ENCODE results near the gene GAB2. TPM values are rescaled to one million over a fixed set of nuclear protein-coding genes. Genes with fewer than 3 reads are reported as not detected.

Gene GAB2
- total and polyA plus RNA-seq, 10 of the 15 experiments (the other 5 are each of a cell fraction or from before 2014, with no cell fraction given) = 0.69 to 12.6 (median 3.8) TPM

DNA sequence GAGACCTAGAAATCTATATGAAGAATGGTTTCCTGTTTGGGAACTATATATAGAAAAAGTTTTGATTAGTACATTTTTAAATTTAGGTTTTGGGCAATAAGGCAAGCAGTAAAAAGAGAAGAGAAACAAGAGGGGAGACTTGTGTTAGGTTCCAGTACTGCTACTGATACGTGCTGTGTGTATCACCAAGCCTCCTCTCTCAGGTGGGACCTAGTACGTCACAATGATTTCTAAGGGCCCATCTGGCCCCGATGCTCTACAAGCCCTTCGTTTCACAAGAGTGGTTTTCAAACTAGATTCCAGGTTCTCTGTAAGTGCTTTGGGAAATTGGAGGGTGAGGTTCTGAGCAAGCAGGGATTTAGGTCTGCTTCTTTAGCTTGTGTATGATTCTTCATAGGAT lies 189.7 kb downstream of the GAB2 start:
- H3K4me1 ChIP-seq (ENCODE audit: control insufficient read depth, insufficient read depth, low read length) = peaks cover 43% of the 10 kb centered on the region
- BruUV-seq (replicated peaks) = no TSS peak
- CTCF ChIA-PET = interaction anchor here (0.6 to 8.1 kb wide), 43 partner anchors 9 to 488 kb away, joined by 3 to 181 read pairs (median 6); partner anchors contain the start of genes GAB2, KCTD21, NARS2 and USP35
- peak overlapping the region; percentile 75 for H3K27ac ChIP-seq (ENCODE audit: control insufficient read depth, insufficient read depth)
- H3K4me2 ChIP-seq (ENCODE audit: control insufficient read depth, insufficient read depth) = peak overlapping the region; percentile 33; the same call in 1 of the 2 replicates
- H3K27me3 ChIP-seq (replicated peaks in 1 of 2; ENCODE audit: control insufficient read depth in 2 of 2, insufficient read depth in 2 of 2, low read length in 1 of 2) = no peaks in the 10 kb centered on the region
- SMC1A ChIA-PET (ENCODE audit: uncharacterized antibody, unreplicated experiment) = interaction anchor here (0.7 to 3.1 kb wide), 34 partner anchors 9 to 488 kb away, joined by 3 to 89 read pairs (median 4); partner anchors contain the start of genes ALG8, GAB2 and NARS2
- no peak overlapping the region; the same call in 1 of the 2 replicates for H2AFZ ChIP-seq (ENCODE audit: control insufficient read depth, low read depth, low read length)
- no peaks in the 10 kb centered on the region for H4K20me1 ChIP-seq (ENCODE audit: control insufficient read depth, insufficient read depth)
- no peak for FAIRE-seq
- TF ChIP-seq MTA3 (IDR thresholded peaks at IDR 0.05; ENCODE audit: borderline replicate concordance, low read length) (0 out of 2 replicates have a peak, but pooled peaks have one; percentile 8), CREB1 (IDR thresholded peaks at IDR 0.05; ENCODE audit: low read depth) (0 out of 2 replicates have a peak, but pooled peaks have one; percentile 12), BMI1 (IDR thresholded peaks at IDR 0.05; ENCODE audit: borderline replicate concordance) (no peak), ESRRA (IDR thresholded peaks at IDR 0.05; ENCODE audit: low read length) (no peak), RAD51 (IDR thresholded peaks at IDR 0.05) (no peak), CREM (IDR thresholded peaks at IDR 0.05; ENCODE audit: low read depth) (peak; percentile 39; the same call in 1 of the 2 replicates), FOXM1 (IDR thresholded peaks at IDR 0.05; ENCODE audit: low read depth, low read length) (no peak), MEF2A (IDR thresholded peaks at IDR 0.05; ENCODE audit: insufficient read depth, low read depth, low read length) (0 out of 2 replicates have a peak, but pooled peaks have one; percentile 52), NR2C2 (IDR thresholded peaks at IDR 0.05; ENCODE audit: borderline replicate concordance, control insufficient read depth, insufficient read length, low read depth) (no peak), RAD21 (IDR thresholded peaks at IDR 0.05; ENCODE audit: insufficient read depth, low read depth, low read length) (0 out of 2 replicates have a peak, but pooled peaks have one; percentile 3), HDAC6 (IDR thresholded peaks at IDR 0.05; ENCODE audit: unreplicated experiment) (no peak), ZBED1 (IDR thresholded peaks at IDR 0.05; ENCODE audit: borderline replicate concordance) (0 out of 2 replicates have a peak, but pooled peaks have one; percentile 31), BRCA1 (IDR thresholded peaks at IDR 0.05; ENCODE audit: low read depth, low read length) (no peak), SIN3A (IDR thresholded peaks at IDR 0.05; ENCODE audit: low read depth, low read length) (no peak), SPI1 (IDR thresholded peaks at IDR 0.05; ENCODE audit: borderline replicate concordance, insufficient read depth, low read depth, low read length) (no peak), STAT3 (IDR thresholded peaks at IDR 0.05; ENCODE audit: low read depth, low read length) (no peak)
- TF ChIP-seq, protein P1, sequence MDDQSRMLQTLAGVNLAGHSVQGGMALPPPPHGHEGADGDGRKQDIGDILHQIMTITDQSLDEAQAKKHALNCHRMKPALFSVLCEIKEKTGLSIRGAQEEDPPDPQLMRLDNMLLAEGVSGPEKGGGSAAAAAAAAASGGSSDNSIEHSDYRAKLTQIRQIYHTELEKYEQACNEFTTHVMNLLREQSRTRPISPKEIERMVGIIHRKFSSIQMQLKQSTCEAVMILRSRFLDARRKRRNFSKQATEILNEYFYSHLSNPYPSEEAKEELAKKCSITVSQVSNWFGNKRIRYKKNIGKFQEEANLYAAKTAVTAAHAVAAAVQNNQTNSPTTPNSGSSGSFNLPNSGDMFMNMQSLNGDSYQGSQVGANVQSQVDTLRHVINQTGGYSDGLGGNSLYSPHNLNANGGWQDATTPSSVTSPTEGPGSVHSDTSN (IDR thresholded peaks at IDR 0.05; ENCODE audit: insufficient replicate concordance, low read depth, low read length) = no peak
- TF ChIP-seq, protein P2, sequence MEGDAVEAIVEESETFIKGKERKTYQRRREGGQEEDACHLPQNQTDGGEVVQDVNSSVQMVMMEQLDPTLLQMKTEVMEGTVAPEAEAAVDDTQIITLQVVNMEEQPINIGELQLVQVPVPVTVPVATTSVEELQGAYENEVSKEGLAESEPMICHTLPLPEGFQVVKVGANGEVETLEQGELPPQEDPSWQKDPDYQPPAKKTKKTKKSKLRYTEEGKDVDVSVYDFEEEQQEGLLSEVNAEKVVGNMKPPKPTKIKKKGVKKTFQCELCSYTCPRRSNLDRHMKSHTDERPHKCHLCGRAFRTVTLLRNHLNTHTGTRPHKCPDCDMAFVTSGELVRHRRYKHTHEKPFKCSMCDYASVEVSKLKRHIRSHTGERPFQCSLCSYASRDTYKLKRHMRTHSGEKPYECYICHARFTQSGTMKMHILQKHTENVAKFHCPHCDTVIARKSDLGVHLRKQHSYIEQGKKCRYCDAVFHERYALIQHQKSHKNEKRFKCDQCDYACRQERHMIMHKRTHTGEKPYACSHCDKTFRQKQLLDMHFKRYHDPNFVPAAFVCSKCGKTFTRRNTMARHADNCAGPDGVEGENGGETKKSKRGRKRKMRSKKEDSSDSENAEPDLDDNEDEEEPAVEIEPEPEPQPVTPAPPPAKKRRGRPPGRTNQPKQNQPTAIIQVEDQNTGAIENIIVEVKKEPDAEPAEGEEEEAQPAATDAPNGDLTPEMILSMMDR (IDR thresholded peaks at IDR 0.05 in 2 of 3, conservative IDR thresholded peaks at IDR 0.05 in 1 of 3; ENCODE audit: control insufficient read depth in 2 of 3, extremely low read depth in 1 of 3, insufficient read depth in 1 of 3, low read depth in 3 of 3, low read length in 3 of 3) = no peak
- TF ChIP-seq, protein P3, sequence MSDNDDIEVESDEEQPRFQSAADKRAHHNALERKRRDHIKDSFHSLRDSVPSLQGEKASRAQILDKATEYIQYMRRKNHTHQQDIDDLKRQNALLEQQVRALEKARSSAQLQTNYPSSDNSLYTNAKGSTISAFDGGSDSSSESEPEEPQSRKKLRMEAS (IDR thresholded peaks at IDR 0.05; ENCODE audit: low read depth, low read length) = no peak
- DNase-seq (ENCODE audit: low read depth, low spot score) = no peak
- 0% methylated on average over 4 of the region's 4 CpGs for WGBS (ENCODE audit: insufficient coverage, insufficient replicate concordance, low lambda C conversion rate, missing lambda C conversion rate)
- no peaks in the 10 kb centered on the region for H3K36me3 ChIP-seq (ENCODE audit: control insufficient read depth in 2 of 2, insufficient read depth in 2 of 2, low read length in 1 of 2)
- H3K4me3 ChIP-seq = peak overlapping the region; percentile 18; the same call in 1 of the 2 replicates
- no peak overlapping the region for H3K9ac ChIP-seq (ENCODE audit: control insufficient read depth, insufficient read depth, low read length)
- intact Hi-C loops (cut with micrococcal nuclease; ENCODE audit: unreplicated experiment) = loop anchor here (1.0 kb wide), 3 partner anchors 189 to 336 kb away; partner anchors contain the start of gene GAB2
- H3K79me2 ChIP-seq (ENCODE audit: control insufficient read depth, insufficient read depth, low read length) = no peaks in the 10 kb centered on the region
- POLR2A ChIA-PET = interaction anchor here (0.6 to 1.6 kb wide), 6 partner anchors 20 to 883 kb away, joined by 3 to 6 read pairs (median 4); partner anchors contain the start of gene NARS2
- no peaks in the 10 kb centered on the region for H3K9me3 ChIP-seq (replicated peaks; ENCODE audit: control insufficient read depth, insufficient read depth, low read length)
- in situ Hi-C loops (cut with MboI) = no loop called here
- RAD21 ChIA-PET (ENCODE audit: unreplicated experiment) = interaction anchor here (0.6 to 5.2 kb wide), 30 partner anchors 9 to 417 kb away, joined by 3 to 124 read pairs (median 3); partner anchors contain the start of genes ALG8, GAB2, KCTD21 and NARS2
- peak; percentile 34 for ATAC-seq
